Osteoblast (primary cell): Measurements from ENCODE around the gene UNC5C. TPM values are rescaled to one million over a fixed set of nuclear protein-coding genes. Genes with fewer than 3 reads are reported as not detected.

ENCODE experiments used
- DNase-seq: peaks from one replicate; pipeline ENCODE4 v3.0.0; 2011; ENCODE audit warnings: low spot score, mixed read lengths; ENCODE audit not compliant: insufficient read length; ENCODE audit errors: missing footprints
- H2AFZ ChIP-seq: 2 replicates; pipeline ENCODE4 v1.6.0; 2011; ENCODE audit warnings: mild to moderate bottlenecking, low read length
- H3K27ac ChIP-seq: 2 replicates; pipeline ENCODE4 v1.5.1; 2011; ENCODE audit warnings: mild to moderate bottlenecking, low read depth, low read length, moderate library complexity
- H3K27me3 ChIP-seq: 2 replicates; pipeline ENCODE4 v1.6.0; 2012; ENCODE audit warnings: mild to moderate bottlenecking, control low read depth, inconsistent platforms, low read length, moderate library complexity; ENCODE audit not compliant: insufficient read depth
- H3K36me3 ChIP-seq: 2 replicates; pipeline ENCODE4 v1.5.1; 2011; ENCODE audit warnings: mild to moderate bottlenecking, low read length, control low read depth, moderate library complexity; ENCODE audit not compliant: insufficient read depth
- H3K4me1 ChIP-seq: 2 replicates; pipeline ENCODE4 v1.5.1; 2011; ENCODE audit warnings: mild to moderate bottlenecking, low read length, control low read depth, moderate library complexity; ENCODE audit not compliant: insufficient read depth
- H3K4me2 ChIP-seq: 2 replicates; pipeline ENCODE4 v1.6.0; 2011; ENCODE audit warnings: mild to moderate bottlenecking, low read length; ENCODE audit not compliant: insufficient read depth
- H3K4me3 ChIP-seq: fragments of 200-600 bp; sonication (generic); 3 replicates; pipeline ENCODE4 v1.5.1; 2012; ENCODE audit warnings: mild to moderate bottlenecking, low read length, inconsistent platforms; ENCODE audit not compliant: insufficient read depth
- H3K79me2 ChIP-seq: 2 replicates; pipeline ENCODE4 v1.6.0; 2012; ENCODE audit warnings: mild to moderate bottlenecking, low read length, control low read depth, inconsistent platforms; ENCODE audit not compliant: insufficient read depth
- H3K9me3 ChIP-seq: 2 replicates; pipeline ENCODE4 v1.5.1; 2011; ENCODE audit warnings: low read depth, low read length, control low read depth
- H4K20me1 ChIP-seq: 2 replicates; pipeline ENCODE4 v1.6.0; 2012; ENCODE audit warnings: mild to moderate bottlenecking, low read length, control low read depth; ENCODE audit not compliant: insufficient read depth
- CTCF ChIP-seq: IDR thresholded peaks from 2 replicates; pipeline ENCODE4 v1.5.1; 2011; ENCODE audit warnings: mild to moderate bottlenecking, low read depth, low read length, moderate library complexity; ENCODE audit errors: extremely low read depth
- total RNA-seq: library from RNA; depleted of rRNA; stranded (reverse); fragments of >200 nt; gene quantifications from 2 replicates; pipeline ENCODE4 v1.2.3, GENCODE V29; 2012

Gene UNC5C
- total RNA-seq, 1 donor: 9.0 TPM

- Histone ChIP-seq H3K4me1 (no peaks in the 10 kb centered on the region), H3K27ac (no peak overlapping the region), H2AFZ (no peak overlapping the region), H3K4me2 (no peak overlapping the region), H3K9me3 (no peaks in the 10 kb centered on the region), H3K79me2 (no peaks in the 10 kb centered on the region), H4K20me1 (no peaks in the 10 kb centered on the region), H3K4me3 (no peak overlapping the region), H3K27me3 (no peaks in the 10 kb centered on the region), H3K36me3 (no peaks in the 10 kb centered on the region)
- TF ChIP-seq CTCF: peak; percentile 69
- DNase-seq: no peak
These were observed 382.7 kb downstream of the UNC5C start for GRCh38 chr4:95165926-95166524.

GRCh38 chr4:95162867-95163266, 385.9 kb downstream of the UNC5C start:
- no peak for DNase-seq
- Histone ChIP-seq H3K27ac (no peak overlapping the region), H3K9me3 (no peaks in the 10 kb centered on the region), H3K27me3 (no peaks in the 10 kb centered on the region), H3K79me2 (no peaks in the 10 kb centered on the region), H2AFZ (no peak overlapping the region), H3K4me3 (no peak overlapping the region), H3K4me2 (no peak overlapping the region), H4K20me1 (no peaks in the 10 kb centered on the region), H3K36me3 (no peaks in the 10 kb centered on the region), H3K4me1 (no peaks in the 10 kb centered on the region)
- TF ChIP-seq CTCF: no peak

- no peak for TF ChIP-seq CTCF
- H3K9me3 ChIP-seq: no peaks in the 10 kb centered on the region
- H3K4me3 ChIP-seq: no peak overlapping the region
- no peak overlapping the region for H2AFZ ChIP-seq
- no peaks in the 10 kb centered on the region for H3K36me3 ChIP-seq
- H3K79me2 ChIP-seq: no peaks in the 10 kb centered on the region
- no peak for DNase-seq
- H3K27me3 ChIP-seq: no peaks in the 10 kb centered on the region
- H3K4me2 ChIP-seq: no peak overlapping the region
- no peaks in the 10 kb centered on the region for H3K4me1 ChIP-seq
- no peaks in the 10 kb centered on the region for H4K20me1 ChIP-seq
- no peak overlapping the region for H3K27ac ChIP-seq
These were observed 386.8 kb downstream of the UNC5C start for GRCh38 chr4:95161781-95162469.

GRCh38 chr4:95159384-95159783, 389.4 kb downstream of the UNC5C start:
- H3K27me3 ChIP-seq: no peaks in the 10 kb centered on the region

More at GRCh38 chr4:95159384-95159783, 389.4 kb downstream of the UNC5C start:
- Histone ChIP-seq H4K20me1 (no peaks in the 10 kb centered on the region), H3K9me3 (no peaks in the 10 kb centered on the region), H2AFZ (no peak overlapping the region), H3K36me3 (no peaks in the 10 kb centered on the region), H3K4me1 (peaks cover 4% of the 10 kb centered on the region), H3K27ac (no peak overlapping the region), H3K4me2 (no peak overlapping the region), H3K4me3 (no peak overlapping the region), H3K79me2 (no peaks in the 10 kb centered on the region)
- no peak for TF ChIP-seq CTCF
- DNase-seq: no peak
